ENCODE measurements around the gene DTNB.
A peak's percentile ranks its signal among the peaks of the same experiment; 100 is the strongest.
"Not testable (repeated sequence)": the region's sequence is repeated elsewhere in the genome, so short reads cannot be mapped to it uniquely, and the experiment has no call there.

The DTNB gene

GRCh38 chr2:25620711-25621110 lies 52.7 kb downstream of the DTNB start:
- FAIRE-seq: no peak

DNA sequence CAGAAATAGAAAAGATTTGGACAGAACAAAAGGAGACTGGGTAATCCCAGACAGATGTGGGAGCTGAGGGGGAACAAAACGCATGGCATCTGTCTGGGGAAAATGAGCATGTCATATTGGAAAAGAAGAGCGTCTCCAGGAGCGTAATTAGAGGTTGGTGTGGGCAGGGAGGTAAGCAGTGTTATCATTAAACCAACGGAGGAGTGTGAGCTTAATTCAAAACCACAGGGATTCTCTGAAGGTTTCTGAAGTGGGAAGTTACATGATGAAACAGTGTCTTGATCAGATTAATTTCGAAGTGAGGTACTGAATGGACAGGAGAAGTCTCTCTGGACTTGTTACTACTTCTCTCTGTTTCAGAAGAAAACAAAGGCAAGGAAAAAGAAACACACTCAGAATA lies 53.3 kb downstream of the DTNB start:
- no peak for FAIRE-seq

DNA sequence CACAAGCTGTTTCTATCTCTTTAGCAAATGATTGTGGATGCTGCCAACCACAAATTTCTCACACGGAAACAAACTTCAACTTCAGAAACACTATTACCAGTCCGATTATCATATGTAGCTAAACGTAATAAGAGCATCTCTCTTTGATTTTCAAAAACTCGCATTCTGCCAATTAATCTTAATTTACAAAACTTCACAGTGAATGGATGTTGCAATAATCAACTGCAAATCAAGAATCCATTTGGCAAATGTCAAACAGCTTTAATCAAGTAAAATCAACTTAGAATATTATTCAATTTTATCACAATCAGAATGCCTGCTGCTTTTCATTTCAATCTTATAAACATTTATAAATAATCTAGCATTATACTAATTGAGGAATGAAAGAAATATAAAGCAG lies 54.2 kb downstream of the DTNB start:
- FAIRE-seq: no peak

- FAIRE-seq: no peak
These were observed 54.7 kb downstream of the DTNB start for GRCh38 chr2:25618676-25619075.

DNA sequence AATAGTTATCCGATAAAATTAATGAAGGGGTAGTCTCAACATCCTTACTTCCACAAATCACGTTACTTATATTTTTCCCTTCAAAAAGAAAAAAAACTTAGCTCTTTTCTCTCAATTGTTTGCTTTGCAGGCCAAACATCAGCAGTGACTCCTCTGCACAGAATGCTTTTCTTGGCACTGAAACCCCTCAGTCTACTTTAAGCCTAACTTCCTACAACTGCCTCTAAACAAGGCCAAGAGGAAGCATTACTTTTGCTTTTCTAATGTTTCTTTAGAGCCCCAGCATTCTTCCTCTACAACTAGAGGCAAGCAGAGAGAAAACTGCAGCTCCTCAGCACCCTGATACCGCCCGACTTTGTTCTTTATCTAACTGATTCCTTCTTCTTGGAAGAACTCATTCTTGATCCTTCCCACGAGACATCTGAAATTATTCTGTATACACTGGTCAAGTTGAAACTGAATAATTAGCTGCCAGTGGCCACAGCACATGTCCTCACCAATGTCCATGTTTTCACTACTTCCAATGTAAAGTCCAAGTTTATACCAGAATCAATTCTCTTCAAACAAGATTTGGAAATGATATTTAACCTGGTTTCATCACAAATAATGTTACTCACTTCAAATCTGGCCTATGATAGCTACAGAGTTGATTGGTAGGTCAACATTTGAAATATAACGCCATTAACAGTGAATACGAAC lies 55.3 kb downstream of the DTNB start:
- FAIRE-seq: no peak

GRCh38 chr2:25615920-25616319 lies 57.5 kb downstream of the DTNB start:
- FAIRE-seq: no peak

DNA sequence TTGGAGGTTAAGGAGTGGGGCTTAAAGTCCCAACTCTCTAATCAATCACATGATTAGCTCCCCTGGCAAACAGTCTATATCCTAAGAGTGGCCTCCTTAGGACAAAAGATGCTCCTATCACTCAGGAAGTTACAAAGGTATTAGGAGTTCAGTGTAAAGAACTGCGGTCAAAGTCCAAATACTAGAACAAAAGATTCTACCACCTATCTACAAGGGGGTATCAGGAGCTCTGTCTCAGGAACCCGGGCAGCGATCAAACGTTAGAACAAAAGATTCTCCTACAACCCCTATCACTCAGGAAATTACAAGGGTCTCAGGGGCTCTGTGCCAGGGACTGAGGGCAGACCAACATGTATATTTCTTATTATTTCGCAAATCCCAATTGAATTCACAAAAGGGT lies 58.0 kb downstream of the DTNB start:
- FAIRE-seq: no peak

DNA sequence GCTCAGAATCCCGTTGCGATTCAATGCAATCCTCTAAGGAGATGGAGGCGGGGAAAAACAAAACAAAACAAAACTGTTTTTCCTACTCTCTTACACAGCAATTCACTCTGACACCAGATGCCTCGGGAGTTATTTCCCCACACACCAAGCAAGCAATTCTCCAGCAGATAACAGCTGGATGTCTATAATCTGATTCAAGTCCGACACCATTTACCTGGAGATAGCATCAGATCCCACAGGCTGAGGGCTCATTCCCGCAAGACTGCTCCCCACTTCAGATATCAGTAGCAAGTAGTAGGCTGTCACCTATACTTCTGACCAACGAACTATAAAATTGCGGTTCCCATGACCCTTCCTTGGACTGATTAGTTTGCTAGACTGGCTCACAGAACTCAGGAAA lies 58.7 kb downstream of the DTNB start:
- no peak for FAIRE-seq

GRCh38 chr2:25608718-25609117 lies 64.7 kb downstream of the DTNB start:
- no peak for FAIRE-seq

DNA sequence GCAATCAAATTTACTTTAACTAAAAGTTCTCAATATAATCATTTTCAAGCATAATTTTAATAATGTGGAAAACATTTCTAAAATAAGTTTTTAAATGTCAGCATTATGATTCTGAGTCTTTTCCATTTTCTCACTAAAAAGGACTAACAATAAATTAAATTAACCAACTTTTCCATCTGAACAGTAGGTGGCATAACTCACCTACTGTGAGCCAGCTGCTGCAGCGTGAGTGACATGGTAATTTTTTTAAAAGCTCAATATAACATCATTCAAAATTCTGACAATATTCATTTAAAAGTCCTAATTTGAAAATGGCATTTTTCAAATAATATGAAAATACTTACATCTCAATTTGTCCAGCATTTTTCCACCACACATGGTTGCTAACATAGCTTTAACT lies 66.5 kb downstream of the DTNB start:
- FAIRE-seq: peak; percentile 95

DNA sequence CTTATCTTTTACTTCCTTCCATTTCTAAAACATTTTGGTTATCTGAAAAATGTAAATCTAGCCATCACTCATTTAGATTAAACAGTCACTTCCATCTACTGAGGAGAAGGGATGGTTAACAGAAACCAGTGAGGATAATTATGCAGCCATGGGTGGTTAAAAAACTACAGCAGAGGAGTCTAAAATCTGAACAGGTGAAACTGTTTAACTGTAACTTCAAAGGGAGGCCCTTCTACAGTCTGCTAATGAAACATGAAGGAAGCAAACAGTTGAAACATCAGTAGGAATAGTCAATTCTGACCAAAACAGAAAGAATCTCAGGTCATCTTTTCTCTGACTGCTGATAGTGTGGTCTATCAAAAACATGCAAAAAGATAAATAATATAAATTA lies 71.0 kb downstream of the DTNB start:
- no peak for FAIRE-seq

DNA sequence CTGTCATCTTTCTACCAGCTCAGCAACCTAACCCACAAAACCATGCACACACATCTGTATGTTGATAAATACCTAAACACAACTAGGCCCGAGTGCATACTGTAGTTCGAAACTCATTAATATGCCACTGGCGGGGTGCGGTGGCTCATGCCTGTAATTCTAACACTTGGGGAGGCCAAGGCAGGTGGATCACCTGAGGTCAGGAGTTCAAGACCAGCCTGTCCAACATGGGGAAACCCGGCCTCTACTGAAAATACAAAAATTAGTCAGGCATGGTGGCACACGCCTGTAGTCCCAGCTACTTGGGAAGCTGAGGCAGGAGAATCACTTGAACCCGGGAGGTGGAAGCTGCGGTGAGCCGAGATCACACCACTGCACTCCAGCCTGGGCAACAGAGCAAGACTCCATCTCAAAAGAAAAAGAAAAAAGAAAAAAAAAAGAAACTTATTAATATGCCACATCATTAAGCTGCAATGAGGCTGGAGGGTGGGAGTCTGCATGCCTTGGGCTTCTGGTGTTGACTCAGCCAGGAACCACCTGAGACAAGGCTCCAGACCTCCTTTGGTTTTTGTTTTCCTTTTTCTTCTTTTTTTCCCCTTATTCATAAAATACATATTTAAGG lies 71.6 kb downstream of the DTNB start:
- not testable (repeated sequence) for FAIRE-seq

- no peak for FAIRE-seq
These were observed 74.5 kb downstream of the DTNB start for GRCh38 chr2:25598911-25599310.

DNA sequence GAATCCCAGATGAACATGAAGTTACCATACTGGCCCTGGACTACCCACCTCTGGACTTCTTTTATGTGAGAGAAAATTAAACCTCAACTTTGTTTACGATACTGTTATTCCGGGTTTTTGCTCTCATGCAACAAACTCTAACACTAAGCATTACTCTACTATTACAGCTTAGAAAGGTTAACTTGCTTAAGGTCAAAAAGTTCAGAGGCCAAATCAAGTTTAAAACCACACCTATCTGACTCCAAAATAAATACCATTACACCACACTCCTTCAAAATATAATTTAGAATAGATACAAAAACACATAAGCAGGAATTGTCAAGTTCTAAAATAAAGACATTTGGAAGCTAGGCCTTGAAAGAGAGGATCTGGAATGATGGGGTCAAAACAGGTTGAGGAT lies 75.0 kb downstream of the DTNB start:
- no peak for FAIRE-seq

GRCh38 chr2:25597881-25598280 lies 75.5 kb downstream of the DTNB start:
- no peak for FAIRE-seq

GRCh38 chr2:25596516-25597244 lies 76.7 kb downstream of the DTNB start:
- no peak for FAIRE-seq

- FAIRE-seq: no peak
These were observed 78.0 kb downstream of the DTNB start for GRCh38 chr2:25595393-25595792.

GRCh38 chr2:25594991-25595390 lies 78.4 kb downstream of the DTNB start:
- no peak for FAIRE-seq

DNA sequence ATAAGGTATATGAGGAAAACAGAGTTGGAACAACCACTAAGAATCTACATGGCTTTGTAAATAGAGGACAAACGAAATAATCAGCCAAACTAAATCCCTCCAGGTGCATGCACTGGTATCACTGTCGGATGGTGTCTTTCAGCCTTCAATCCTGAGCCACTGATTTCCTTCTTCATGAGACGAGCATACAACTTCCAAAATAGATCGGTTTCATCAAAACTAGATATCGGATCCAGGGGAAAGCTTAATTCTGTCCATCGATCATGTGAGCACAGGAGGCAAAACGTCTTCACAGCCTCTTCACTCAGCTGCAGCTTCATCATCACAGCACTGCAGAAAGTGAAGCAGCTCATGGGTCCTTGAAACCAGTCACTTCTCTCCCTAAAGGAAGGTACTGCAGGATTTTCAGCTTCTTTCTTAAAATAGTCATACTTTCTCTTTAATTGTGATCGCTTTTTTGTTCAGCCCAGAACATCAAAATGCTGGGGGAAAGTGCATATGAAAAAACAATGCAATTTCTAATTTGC lies 80.5 kb downstream of the DTNB start:
- FAIRE-seq: no peak

DNA sequence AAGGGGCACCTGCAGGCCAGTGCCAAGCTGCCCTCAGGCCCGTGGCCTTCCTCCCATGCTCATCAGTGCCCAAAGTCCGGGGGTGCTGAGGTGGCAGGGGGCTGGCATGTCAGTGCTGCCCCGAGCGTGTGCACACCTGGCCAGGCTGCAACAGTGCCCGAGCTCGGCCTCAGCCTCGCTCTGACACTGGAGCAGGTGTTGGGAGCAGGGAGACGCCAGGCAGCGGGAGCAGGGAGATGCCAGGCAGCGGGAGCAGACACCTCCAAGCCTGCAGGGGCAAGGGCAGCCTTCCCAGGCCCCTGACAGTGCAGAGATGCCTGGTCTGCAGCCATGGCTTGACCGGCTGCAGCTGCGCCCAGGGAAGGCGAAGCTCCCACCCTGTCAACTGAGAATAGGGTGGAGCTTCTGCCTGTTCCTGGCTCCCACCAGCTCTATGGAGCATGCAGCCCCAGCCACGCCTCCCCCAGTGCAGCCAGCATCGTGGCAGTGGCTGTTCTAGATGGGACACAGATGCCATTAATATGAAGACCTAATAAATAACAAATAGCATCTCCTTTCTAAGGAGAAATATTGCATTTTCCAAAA lies 82.4 kb downstream of the DTNB start:
- FAIRE-seq: no peak

DNA sequence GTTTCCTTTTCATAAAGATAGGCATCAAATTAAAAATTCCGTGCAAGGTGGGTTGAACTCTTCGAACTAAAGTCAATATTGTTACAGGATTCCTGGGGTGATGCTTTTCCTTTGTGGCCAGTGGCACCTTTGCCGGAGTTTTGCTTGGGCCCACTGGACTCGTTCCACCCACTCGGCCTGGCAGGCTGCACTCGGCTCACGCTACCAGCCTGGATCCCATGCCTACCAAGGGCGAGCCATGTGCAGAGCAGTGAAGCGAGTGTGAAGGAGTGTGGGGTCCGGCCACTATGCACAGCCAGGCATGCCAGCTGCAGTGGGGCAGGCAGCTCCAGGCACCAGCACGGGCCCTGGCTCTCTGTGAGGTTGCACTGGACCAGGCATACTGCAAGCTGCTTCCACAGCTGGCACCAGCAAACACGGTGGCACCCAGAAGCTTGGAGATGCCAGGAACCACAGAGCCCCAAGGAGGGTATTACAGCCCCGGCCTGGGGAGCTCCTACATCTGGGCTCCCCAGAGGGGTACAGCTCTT lies 83.6 kb downstream of the DTNB start:
- FAIRE-seq: no peak

DNA sequence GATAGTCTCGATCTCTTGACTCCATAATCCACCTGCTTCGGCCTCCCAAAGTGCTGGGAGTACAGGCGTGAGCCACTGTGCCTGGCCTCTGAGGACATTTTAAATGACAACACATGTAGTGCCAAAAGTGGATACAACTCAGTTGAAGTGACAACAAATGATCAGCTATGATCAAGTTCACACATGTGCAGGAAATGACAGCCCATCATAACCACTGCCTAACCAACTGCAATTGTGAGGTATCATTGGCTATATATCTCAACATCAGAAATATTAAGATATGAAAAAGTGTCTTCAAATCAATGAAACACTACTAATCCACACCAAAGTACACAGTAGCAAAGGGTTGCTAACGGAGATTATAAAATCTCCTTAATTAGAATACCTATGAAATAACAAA lies 84.8 kb downstream of the DTNB start:
- FAIRE-seq: no peak

DNA sequence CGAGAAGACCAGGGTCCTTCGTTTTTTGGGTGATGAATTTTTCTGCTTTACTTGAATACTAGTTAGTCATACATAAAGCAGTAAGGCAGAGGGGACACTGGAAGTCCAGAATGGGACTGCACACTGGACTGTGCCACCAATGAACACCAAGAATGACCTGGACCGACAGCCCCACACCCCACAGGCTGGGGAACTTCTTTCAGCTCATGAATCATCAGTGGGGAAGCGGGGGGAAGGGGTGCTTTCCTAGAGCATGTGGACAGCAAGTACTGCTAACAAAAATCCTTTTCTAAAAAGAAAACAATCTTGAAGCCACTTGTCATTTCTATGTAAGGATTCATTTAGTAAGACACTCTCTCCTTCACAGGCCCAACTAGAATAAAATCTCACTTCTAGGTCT lies 86.0 kb downstream of the DTNB start:
- no peak for FAIRE-seq

Measured in endometrium (tissue), 2 donors.